HepG2 (cell line): ENCODE measurements around the gene NEGR1. TPM values are rescaled to one million over a fixed set of nuclear protein-coding genes. Genes with fewer than 3 reads are reported as not detected.

Source experiments
- ATAC-seq: fragments of 200-7000 bp; cut with Tn5 transposase; 3 replicates; pipeline ENCODE4 v1.9.1; 2020; ENCODE audit warnings: mild to moderate bottlenecking, moderate library complexity
- BruUV-seq: library from RNA; stranded (reverse); fragments of 400-500 nt; replicated peaks from 2 replicates; lab custom pipeline; 2021; lab: Mats Ljungman, UMichigan
- CTCF ChIA-PET: fragments of 300-600 bp; formaldehyde crosslinking; extraction: SDS; loops from one replicate; lab custom pipeline; 2021; ENCODE audit warnings: low total read pairs, inconsistent platforms, low intra/inter-chr PET ratio; lab: Yijun Ruan, JAX
- POLR2A ChIA-PET: fragments of 350-600 bp; sonication (Branson Sonifier 250); formaldehyde crosslinking; loops from one replicate; lab custom pipeline; 2020; ENCODE audit warnings: antibody characterized with exemption, inconsistent platforms; lab: Yijun Ruan, JAX
- DNase-seq: peaks from one replicate; pipeline ENCODE4 v3.0.0-alpha.2; 2015; ENCODE audit warnings: low spot score
- FAIRE-seq: peaks from 3 replicates; lab custom pipeline; 2011; peaks lifted over from hg19 to GRCh38; lab: Jason Lieb, UNC
- H2AFZ ChIP-seq: one replicate; pipeline ENCODE4 v1.6.1; 2011; ENCODE audit warnings: low read length, inconsistent platforms
- H3K27ac ChIP-seq: fragments of 300-600 bp; 3 replicates; pipeline ENCODE4 v1.8.0; 2011; ENCODE audit warnings: mixed run types, mild to moderate bottlenecking, mixed read lengths, low read length, inconsistent platforms; ENCODE audit not compliant: insufficient read depth; ENCODE audit errors: extremely low read length
- H3K27me3 ChIP-seq, 2 experiments: fragments of 200-600 bp in 1 of 2; 2 replicates in 1 of 2; 3 replicates in 1 of 2; pipeline versions ENCODE4 v1.6.0 to v1.8.0; 2011; ENCODE audit warnings: low read length in 2 of 2, mild to moderate bottlenecking in 2 of 2, moderate library complexity in 2 of 2, inconsistent platforms in 1 of 2; ENCODE audit not compliant: insufficient read depth in 2 of 2, control insufficient read depth in 1 of 2
- H3K36me3 ChIP-seq, 2 experiments: fragments of 200-600 bp in 1 of 2; replicated peaks in 1 of 2; 2 replicates in 1 of 2; 3 replicates in 1 of 2; pipeline versions ENCODE4 v1.5.1 to v1.8.0; 2011; ENCODE audit warnings: low read length in 2 of 2, inconsistent platforms in 1 of 2; ENCODE audit not compliant: insufficient read depth in 2 of 2, control insufficient read depth in 1 of 2
- H3K4me1 ChIP-seq: 2 replicates; pipeline ENCODE4 v1.5.1; 2012; ENCODE audit warnings: low read length, inconsistent platforms; ENCODE audit not compliant: insufficient read depth
- H3K4me2 ChIP-seq: 2 replicates; pipeline ENCODE4 v1.6.0; 2011; ENCODE audit warnings: low read depth, low read length, inconsistent platforms
- H3K4me3 ChIP-seq, 3 experiments: fragments of 200-600 bp in 1 of 3; sonication (generic), shearing (Covaris generic) in 1 of 3; replicated peaks in 1 of 3; 2 replicates each; pipeline ENCODE4 v1.5.1; 2011 to 2016; ENCODE audit warnings: low read length in 3 of 3, inconsistent platforms in 2 of 3, low read depth in 2 of 3, mild to moderate bottlenecking in 2 of 3, control low read depth in 1 of 3, mixed read lengths in 1 of 3; ENCODE audit not compliant: insufficient read depth in 1 of 3
- H3K79me2 ChIP-seq: one replicate; pipeline ENCODE4 v1.6.1; 2011; ENCODE audit warnings: low read length, inconsistent platforms; ENCODE audit not compliant: insufficient read depth
- H3K9ac ChIP-seq: 2 replicates; pipeline ENCODE4 v1.6.0; 2011; ENCODE audit warnings: mild to moderate bottlenecking, low read depth, low read length, inconsistent platforms; ENCODE audit not compliant: insufficient read depth
- H3K9me3 ChIP-seq: 2 replicates; pipeline ENCODE4 v1.5.1; 2012; ENCODE audit warnings: mild to moderate bottlenecking, low read length
- H4K20me1 ChIP-seq: 2 replicates; pipeline ENCODE4 v1.6.0; 2011; ENCODE audit warnings: inconsistent platforms, mild to moderate bottlenecking, low read length, moderate library complexity; ENCODE audit not compliant: insufficient read depth
- CSRNP2 ChIP-seq: sonication (generic); formaldehyde crosslinking; conservative IDR thresholded peaks from 2 replicates; pipeline ENCODE4 v1.8.0; 2022; ENCODE audit warnings: low read depth, missing genetic modification reagents
- E2F5 ChIP-seq: sonication (generic); formaldehyde crosslinking; conservative IDR thresholded peaks from 2 replicates; pipeline ENCODE4 v1.4.0; 2020; ENCODE audit warnings: missing genetic modification reagents
- MAF1 ChIP-seq: sonication (generic); formaldehyde crosslinking; IDR thresholded peaks from 2 replicates; pipeline ENCODE4 v1.5.0; 2020; ENCODE audit warnings: missing genetic modification reagents, borderline replicate concordance
- MAFF ChIP-seq: IDR thresholded peaks from 2 replicates; pipeline ENCODE4 v1.6.1; 2011; ENCODE audit warnings: low read depth, low read length, improper control_type of control experiment
- MAFK ChIP-seq, 2 experiments: IDR thresholded peaks in 1 of 2; conservative IDR thresholded peaks in 1 of 2; 2 replicates each; pipeline ENCODE4 v1.6.1; 2011; ENCODE audit warnings: improper control_type of control experiment in 2 of 2, low read length in 2 of 2
- RELA ChIP-seq: sonication (generic); formaldehyde crosslinking; IDR thresholded peaks from 2 replicates; pipeline ENCODE4 v1.4.0; 2020; ENCODE audit warnings: missing genetic modification reagents
- SMAD9 ChIP-seq: sonication (generic); formaldehyde crosslinking; IDR thresholded peaks from 2 replicates; pipeline ENCODE4 v1.5.1; 2020; ENCODE audit warnings: mild to moderate bottlenecking, missing genetic modification reagents
- TBL1XR1 ChIP-seq: fragments of 150-350 bp; IDR thresholded peaks from 2 replicates; pipeline ENCODE4 v1.6.1; 2014; ENCODE audit warnings: borderline replicate concordance, low read length; ENCODE audit not compliant: partially characterized antibody
- TFDP2 ChIP-seq: sonication (generic); formaldehyde crosslinking; IDR thresholded peaks from 2 replicates; pipeline ENCODE4 v1.4.0; 2020; ENCODE audit warnings: missing genetic modification reagents
- ZBTB44 ChIP-seq: sonication (generic); formaldehyde crosslinking; IDR thresholded peaks from 2 replicates; pipeline ENCODE4 v1.4.0; 2020; ENCODE audit warnings: missing genetic modification reagents
- ZFP41 ChIP-seq: sonication (generic); formaldehyde crosslinking; IDR thresholded peaks from 2 replicates; pipeline ENCODE4 v1.4.0; 2020; ENCODE audit warnings: mild to moderate bottlenecking, missing genetic modification reagents, borderline replicate concordance
- ZKSCAN5 ChIP-seq: sonication (generic); formaldehyde crosslinking; IDR thresholded peaks from 2 replicates; pipeline ENCODE4 v1.5.1; 2020; ENCODE audit warnings: mild to moderate bottlenecking, missing genetic modification reagents
- ZNF12 ChIP-seq: sonication (generic); formaldehyde crosslinking; IDR thresholded peaks from 2 replicates; pipeline ENCODE4 v1.5.0; 2020; ENCODE audit warnings: missing genetic modification reagents
- ZNF468 ChIP-seq: sonication (generic); formaldehyde crosslinking; IDR thresholded peaks from 2 replicates; pipeline ENCODE4 v1.8.0; 2022; ENCODE audit warnings: mild to moderate bottlenecking, moderate library complexity, missing genetic modification reagents
- ZSCAN21 ChIP-seq: sonication (generic); formaldehyde crosslinking; IDR thresholded peaks from 2 replicates; pipeline ENCODE4 v1.8.0; 2022; ENCODE audit warnings: mild to moderate bottlenecking, missing genetic modification reagents, moderate library complexity, borderline replicate concordance
- WGBS: methylation state at CpG from one replicate; pipeline ENCODE4 v1.1.6; 2017; ENCODE audit warnings: low lambda C conversion rate; 5-methylcytosine and 5-hydroxymethylcytosine counted together
- in situ Hi-C: cut with HindIII; loops from 2 replicates; pipeline ENCODE4 v1.10.0; 2017; ENCODE audit warnings: low pct_unique_long_range_greater_than_20kb; ENCODE audit not compliant: extremely low pct_ligation_motif_present
- intact Hi-C: fragments of 100-400 bp; cut with micrococcal nuclease; formaldehyde crosslinking; loops from one replicate; pipeline ENCODE4 v1.10.0; 2022; ENCODE audit not compliant: unreplicated experiment
- polyA plus RNA-seq, 8 experiments: library from polyadenylated mRNA; depleted of rRNA in 3 of 8; stranded (reverse) in 7 of 8; unstranded in 1 of 8; fragments of >200 nt; fragmentation: Illumina TruSeq in 4 of 8; extraction: Trizol in 4 of 8; gene quantifications; 2 replicates each; pipeline versions ENCODE4 v1.2.1 to v1.2.3, GENCODE V29; 2011 to 2016; ENCODE audit warnings: low read depth in 4 of 8, missing spikeins in 1 of 8, mixed read lengths in 1 of 8; ENCODE audit not compliant: insufficient read depth in 1 of 8
- total RNA-seq, 5 experiments: library from RNA; depleted of rRNA; stranded (reverse); fragments of >200 nt; fragmentation: Illumina TruSeq; extraction: Trizol; gene quantifications; 2 replicates each; pipeline ENCODE4 v1.2.3, GENCODE V29; 2016; ENCODE audit warnings: low read depth in 1 of 5

Gene NEGR1
- total and polyA plus RNA-seq, 2 of the 13 experiments (the other 11 are each of a cell fraction or from before 2014, with no cell fraction given): not detected

GRCh38 chr1:72262735-72263134, 19.6 kb downstream of the NEGR1 start:
- no TSS peak for BruUV-seq
- H3K79me2 ChIP-seq: no peaks in the 10 kb centered on the region
- no peaks in the 10 kb centered on the region for H4K20me1 ChIP-seq
- no peaks in the 10 kb centered on the region for H3K4me1 ChIP-seq
- no peaks in the 10 kb centered on the region for H3K9me3 ChIP-seq
- TF ChIP-seq RELA (CRISPR knock-in tag) (no peak), MAFF (peak; percentile 66), MAFK (conservative IDR thresholded peaks at IDR 0.05 in 1 of 2, IDR thresholded peaks at IDR 0.05 in 1 of 2; ENCODE audit: low read length in 2 of 2) (peak; percentile 75 to 82; a peak in 3 of 4 replicates)
- ChIA-PET POLR2A (no interaction called here), CTCF (no interaction called here)
- H2AFZ ChIP-seq: no peak overlapping the region
- intact Hi-C loops: no loop called here
- no peaks in the 10 kb centered on the region for H3K36me3 ChIP-seq
- no peaks in the 10 kb centered on the region for H3K27me3 ChIP-seq
- H3K9ac ChIP-seq: no peak overlapping the region
- no peak for ATAC-seq
- FAIRE-seq: no peak
- DNase-seq: no peak
- H3K4me2 ChIP-seq: no peak overlapping the region
- no peak overlapping the region for H3K27ac ChIP-seq
- WGBS: 1% methylated on average over 2 of the region's 2 CpGs
- in situ Hi-C loops: no loop called here
- H3K4me3 ChIP-seq: no peak overlapping the region

GRCh38 chr1:72253132-72253531, 29.2 kb downstream of the NEGR1 start:
- intact Hi-C loops (no loop called here), in situ Hi-C loops (no loop called here)
- H3K4me1 ChIP-seq: no peaks in the 10 kb centered on the region
- no peak overlapping the region for H3K4me2 ChIP-seq
- H3K27me3 ChIP-seq: no peaks in the 10 kb centered on the region
- FAIRE-seq (no peak), ATAC-seq (no peak), DNase-seq (no peak)
- no peaks in the 10 kb centered on the region for H3K79me2 ChIP-seq
- no peaks in the 10 kb centered on the region for H3K9me3 ChIP-seq
- POLR2A ChIA-PET: no interaction called here
- CTCF ChIA-PET: no interaction called here
- H2AFZ ChIP-seq: no peak overlapping the region
- no TSS peak for BruUV-seq
- no peak overlapping the region for H3K9ac ChIP-seq
- no peaks in the 10 kb centered on the region for H3K36me3 ChIP-seq
- no peak overlapping the region for H3K4me3 ChIP-seq
- no peak overlapping the region for H3K27ac ChIP-seq
- no peaks in the 10 kb centered on the region for H4K20me1 ChIP-seq
- TF ChIP-seq MAF1 (CRISPR knock-in tag) (no peak), TFDP2 (CRISPR knock-in tag) (no peak), CSRNP2 (CRISPR knock-in tag) (no peak), ZNF468 (CRISPR knock-in tag) (no peak), TBL1XR1 (no peak), ZSCAN21 (no peak), ZBTB44 (CRISPR knock-in tag) (no peak), ZFP41 (CRISPR knock-in tag) (no peak), ZKSCAN5 (CRISPR knock-in tag) (no peak), SMAD9 (CRISPR knock-in tag) (no peak), ZNF12 (CRISPR knock-in tag) (no peak), E2F5 (CRISPR knock-in tag) (no peak)
